Measurements from ENCODE around the gene THOC7. TPM values are rescaled to one million over a fixed set of nuclear protein-coding genes. Genes with fewer than 3 reads are reported as not detected.

THOC7 gene
- total and polyA plus RNA-seq, 2 experiments from 2014 or later = 61.7 to 67.3 TPM

GRCh38 chr3:63874769-63875168, 11.2 kb upstream of the THOC7 start:
- WGBS (ENCODE audit: low lambda C conversion rate, missing lambda C conversion rate) = 93% methylated on average over 3 of the region's 3 CpGs
- no peaks in the 10 kb centered on the region for H3K36me3 ChIP-seq (replicated peaks; ENCODE audit: insufficient read depth, low read depth)
- peaks cover 94% of the 10 kb centered on the region for H3K79me2 ChIP-seq
- H3K9me2 ChIP-seq (replicated peaks; ENCODE audit: insufficient read depth) = no peaks in the 10 kb centered on the region
- no peaks in the 10 kb centered on the region for H3K9me3 ChIP-seq (ENCODE audit: low read depth)
- H2AFZ ChIP-seq = no peak overlapping the region
- no peak overlapping the region for H3K4me2 ChIP-seq
- peaks cover 31% of the 10 kb centered on the region for H4K20me1 ChIP-seq (ENCODE audit: insufficient read depth, poor library complexity, severe bottlenecking)
- DNase-seq (ENCODE audit: low spot score) = no peak
- no peaks in the 10 kb centered on the region for H3K27me3 ChIP-seq
- TF ChIP-seq CTCF (IDR thresholded peaks at IDR 0.05; ENCODE audit: poor library complexity) (no peak), EZH2 (IDR thresholded peaks at IDR 0.05; ENCODE audit: borderline replicate concordance) (no peak), EZH2phosphoT487 (IDR thresholded peaks at IDR 0.05; ENCODE audit: low read depth, severe bottlenecking, unreplicated experiment) (no peak)
- H3K27ac ChIP-seq = no peak overlapping the region
- peaks cover 19% of the 10 kb centered on the region for H3K4me1 ChIP-seq (ENCODE audit: insufficient read depth)
- H3K4me3 ChIP-seq = no peak overlapping the region

DNA sequence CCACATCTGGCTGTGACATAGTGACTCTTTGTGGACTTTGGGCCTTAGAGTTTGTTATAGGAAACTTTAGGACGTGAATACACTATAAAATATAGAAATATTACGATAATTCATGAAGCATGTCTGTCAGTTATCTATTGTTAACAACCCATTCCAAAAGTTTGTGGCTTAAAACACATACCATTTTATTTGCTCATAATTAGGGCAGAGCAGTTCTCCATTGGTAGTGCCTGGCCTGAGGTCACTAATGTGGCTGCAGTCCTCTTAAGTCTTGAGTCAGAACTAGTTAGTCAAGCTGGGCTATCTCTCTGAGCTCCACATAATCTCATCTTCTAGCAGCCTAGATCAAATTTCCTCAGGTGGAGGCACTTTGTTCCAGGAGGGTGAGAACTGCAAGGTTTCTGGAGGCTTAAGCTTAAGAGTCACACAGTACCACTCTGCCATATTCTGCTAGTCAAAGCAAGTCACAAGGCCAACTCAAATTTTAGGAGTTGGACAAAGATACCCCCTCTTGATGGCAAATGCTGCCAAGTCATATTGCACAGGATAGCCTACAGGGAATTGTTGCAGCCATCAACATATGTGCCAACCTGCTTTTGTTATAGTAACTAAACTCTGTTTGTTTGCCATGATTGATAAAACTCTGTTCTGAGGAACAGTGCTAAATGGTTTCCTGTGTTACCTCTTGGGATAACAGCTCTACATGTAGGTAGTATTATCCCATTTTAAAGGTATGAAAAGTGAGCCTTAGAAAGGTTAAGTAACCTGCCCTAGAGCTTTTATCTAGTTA, 8.7 kb upstream of the THOC7 start:
- peaks cover 14% of the 10 kb centered on the region for H3K4me1 ChIP-seq (ENCODE audit: insufficient read depth)
- H3K27ac ChIP-seq = no peak overlapping the region
- no peaks in the 10 kb centered on the region for H3K27me3 ChIP-seq
- H2AFZ ChIP-seq = no peak overlapping the region
- H3K36me3 ChIP-seq (replicated peaks; ENCODE audit: insufficient read depth, low read depth) = no peaks in the 10 kb centered on the region
- no peak for TF ChIP-seq EZH2phosphoT487 (IDR thresholded peaks at IDR 0.05; ENCODE audit: low read depth, severe bottlenecking, unreplicated experiment)
- no peak for TF ChIP-seq EZH2 (IDR thresholded peaks at IDR 0.05; ENCODE audit: borderline replicate concordance)
- TF ChIP-seq CTCF (IDR thresholded peaks at IDR 0.05; ENCODE audit: poor library complexity) = no peak
- peaks cover 94% of the 10 kb centered on the region for H3K79me2 ChIP-seq
- H3K9me3 ChIP-seq (ENCODE audit: low read depth) = no peaks in the 10 kb centered on the region
- H3K4me3 ChIP-seq = no peak overlapping the region
- H3K4me2 ChIP-seq = no peak overlapping the region
- peaks cover 15% of the 10 kb centered on the region for H4K20me1 ChIP-seq (ENCODE audit: insufficient read depth, poor library complexity, severe bottlenecking)
- DNase-seq (ENCODE audit: low spot score) = no peak
- no peaks in the 10 kb centered on the region for H3K9me2 ChIP-seq (replicated peaks; ENCODE audit: insufficient read depth)
- 85% methylated on average over 2 of the region's 2 CpGs for WGBS (ENCODE audit: low lambda C conversion rate, missing lambda C conversion rate)

DNA sequence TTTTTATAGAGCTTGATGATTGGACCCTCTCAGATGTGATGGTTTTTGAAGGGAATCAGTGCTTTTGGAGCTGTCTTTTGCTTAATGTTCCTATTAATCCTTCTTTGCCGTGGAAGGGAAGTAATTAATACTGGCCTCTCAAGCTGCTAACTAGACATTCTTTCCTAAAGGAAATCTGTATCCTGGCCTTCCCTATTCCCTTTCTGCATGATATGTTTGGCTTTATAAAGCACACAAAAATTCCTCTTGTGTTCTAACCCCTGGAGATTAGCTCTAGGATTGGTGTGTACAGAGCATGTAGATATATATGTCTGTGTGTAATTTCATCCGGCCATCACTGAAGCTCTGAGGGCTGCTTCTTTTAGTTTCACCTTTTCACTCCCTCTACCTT, 7.0 kb upstream of the THOC7 start:
- Histone ChIP-seq H3K4me3 (no peak overlapping the region), H3K9me2 (replicated peaks; ENCODE audit: insufficient read depth) (no peaks in the 10 kb centered on the region), H3K79me2 (peaks cover 94% of the 10 kb centered on the region), H3K4me2 (no peak overlapping the region), H3K27me3 (no peaks in the 10 kb centered on the region), H3K36me3 (replicated peaks; ENCODE audit: insufficient read depth, low read depth) (no peaks in the 10 kb centered on the region), H3K4me1 (ENCODE audit: insufficient read depth) (peaks cover 3% of the 10 kb centered on the region), H3K9me3 (ENCODE audit: low read depth) (no peaks in the 10 kb centered on the region), H3K27ac (no peak overlapping the region), H2AFZ (no peak overlapping the region), H4K20me1 (ENCODE audit: insufficient read depth, poor library complexity, severe bottlenecking) (peaks cover 5% of the 10 kb centered on the region)
- no peak for DNase-seq (ENCODE audit: low spot score)
- whole genome bisulfite sequencing (ENCODE audit: low lambda C conversion rate, missing lambda C conversion rate) = 65% methylated on average over 2 of the region's 2 CpGs
- TF ChIP-seq CTCF (IDR thresholded peaks at IDR 0.05; ENCODE audit: poor library complexity) (no peak), EZH2 (IDR thresholded peaks at IDR 0.05; ENCODE audit: borderline replicate concordance) (no peak), EZH2phosphoT487 (IDR thresholded peaks at IDR 0.05; ENCODE audit: low read depth, severe bottlenecking, unreplicated experiment) (no peak)
